Transverse colon (tissue), 4 donors: Measurements from ENCODE around the gene NPC1L1.

Experiments used
- CTCF ChIP-seq, 5 experiments: fragments of 200-600 bp in 3 of 5; fragments of 450-650 bp in 2 of 5; sonication (generic) in 3 of 5; IDR thresholded peaks; 1 replicate in 2 of 5; 2 replicates in 3 of 5; pipeline ENCODE4 v1.5.1; 2016 to 2017; ENCODE audit warnings: antibody characterized with exemption in 5 of 5, inconsistent platforms in 3 of 5, mild to moderate bottlenecking in 2 of 5, moderate library complexity in 1 of 5
- EP300 ChIP-seq: sonication (generic); formaldehyde crosslinking; IDR thresholded peaks from one replicate; pipeline ENCODE4 v1.6.1; 2017; ENCODE audit warnings: antibody characterized with exemption, low read depth
- POLR2A ChIP-seq: fragments of 450-650 bp; IDR thresholded peaks from one replicate; pipeline ENCODE4 v1.6.1; 2016; ENCODE audit warnings: antibody characterized with exemption, mild to moderate bottlenecking, moderate library complexity
- POLR2AphosphoS5 ChIP-seq, 3 donors: sonication (generic); formaldehyde crosslinking; IDR thresholded peaks; one replicate each; pipeline ENCODE4 v1.6.1; 2016; ENCODE audit warnings: antibody characterized with exemption in 3 of 3

- TF ChIP-seq CTCF (IDR thresholded peaks at IDR 0.05) (no peak), EP300 (no peak), POLR2AphosphoS5 (IDR thresholded peaks at IDR 0.05) (no peak), POLR2A (no peak)
Observed at GRCh38 chr7:44537442-44537841, 3.7 kb downstream of the NPC1L1 start.
